Kidney capillary endothelial cell (primary cell): ENCODE data around the gene VSX1.
A peak's percentile ranks its signal among the peaks of the same experiment; 100 is the strongest.

ENCODE experiments used
- DNase-seq: peaks from one replicate; pipeline ENCODE4 v3.0.0-alpha.2; 2018; ENCODE audit warnings: low spot score

The VSX1 gene

DNA sequence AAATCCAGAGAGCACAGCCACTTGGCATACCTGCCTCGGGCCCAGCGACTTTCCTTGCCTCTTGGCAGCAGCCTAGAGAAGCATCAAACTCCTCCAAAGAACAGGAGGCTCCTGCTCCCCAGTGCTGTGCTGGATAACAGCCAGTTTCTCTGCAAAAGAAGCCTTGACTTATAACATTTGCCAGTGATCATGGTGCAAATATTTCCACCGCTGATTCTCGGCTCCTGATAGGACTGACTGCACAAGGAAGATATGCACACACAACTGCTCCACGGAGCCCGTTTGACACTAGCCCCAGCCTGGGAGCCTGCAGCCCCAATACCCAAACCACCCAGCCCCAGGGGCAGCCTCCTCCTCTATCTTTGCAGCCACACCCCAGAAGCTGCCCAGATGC lies 41.5 kb downstream of the VSX1 start:
- no peak for DNase-seq

GRCh38 chr20:25039697-25040437 lies 42.1 kb downstream of the VSX1 start:
- DNase-seq: peak; percentile 40

DNA sequence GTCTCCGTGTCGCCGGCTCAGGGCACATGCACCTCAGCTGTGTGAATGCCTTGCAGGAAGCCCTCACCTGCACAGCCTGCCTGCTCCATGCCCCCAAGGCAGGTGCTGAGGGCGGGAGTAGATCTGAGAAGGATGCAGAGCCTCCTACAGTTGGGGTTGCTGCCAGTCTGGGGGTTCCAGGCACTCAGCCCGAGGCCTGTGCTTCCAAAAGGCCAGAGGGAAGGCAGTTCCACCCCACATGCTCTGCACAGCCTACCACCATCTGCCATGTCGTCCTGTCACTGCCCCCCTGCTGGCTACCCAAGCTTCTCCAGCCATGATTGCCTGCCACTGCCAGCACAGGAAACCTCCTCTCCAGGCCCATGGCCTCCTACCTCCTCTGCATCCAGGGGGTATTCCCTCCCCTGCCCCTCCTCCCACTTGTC lies 43.3 kb downstream of the VSX1 start:
- DNase-seq: no peak

DNA sequence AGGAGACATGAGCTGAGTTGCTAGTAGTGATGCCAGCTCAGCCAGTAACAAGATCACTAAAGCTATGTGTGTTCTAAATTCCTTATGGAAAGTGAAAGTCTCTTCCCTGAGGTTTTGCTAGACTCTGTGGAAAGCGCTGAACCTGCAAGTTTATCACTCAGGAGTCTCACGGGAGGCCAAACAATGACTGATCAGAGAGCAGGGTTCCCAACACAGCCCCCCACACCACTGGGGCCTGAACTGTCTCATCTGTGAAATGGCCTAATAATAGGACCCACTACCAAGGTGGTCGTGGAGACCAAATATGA lies 43.9 kb downstream of the VSX1 start:
- no peak for DNase-seq

GRCh38 chr20:25037288-25038102 lies 44.4 kb downstream of the VSX1 start:
- no peak for DNase-seq

- no peak for DNase-seq
Observed at GRCh38 chr20:25036331-25036936, 45.5 kb downstream of the VSX1 start.

DNA sequence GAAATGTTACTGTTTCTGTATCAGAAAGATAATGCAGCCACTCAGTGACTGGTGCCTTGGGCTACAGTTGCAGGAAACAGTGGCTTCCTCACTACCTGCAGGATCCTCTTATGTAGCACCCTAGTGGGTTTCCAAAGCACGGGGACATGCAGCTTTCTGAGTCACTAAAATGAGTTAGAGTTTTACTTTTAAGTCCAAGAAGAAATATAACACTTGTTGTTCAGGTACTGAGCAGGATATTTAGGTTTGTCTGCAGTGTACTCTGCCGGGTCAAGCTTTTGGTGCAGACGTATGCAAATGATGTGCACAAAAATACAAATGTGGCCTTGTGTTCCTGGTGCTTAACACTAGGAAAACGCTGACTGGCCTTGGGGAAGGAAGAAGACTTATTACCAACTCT lies 46.0 kb downstream of the VSX1 start:
- DNase-seq: no peak

DNA sequence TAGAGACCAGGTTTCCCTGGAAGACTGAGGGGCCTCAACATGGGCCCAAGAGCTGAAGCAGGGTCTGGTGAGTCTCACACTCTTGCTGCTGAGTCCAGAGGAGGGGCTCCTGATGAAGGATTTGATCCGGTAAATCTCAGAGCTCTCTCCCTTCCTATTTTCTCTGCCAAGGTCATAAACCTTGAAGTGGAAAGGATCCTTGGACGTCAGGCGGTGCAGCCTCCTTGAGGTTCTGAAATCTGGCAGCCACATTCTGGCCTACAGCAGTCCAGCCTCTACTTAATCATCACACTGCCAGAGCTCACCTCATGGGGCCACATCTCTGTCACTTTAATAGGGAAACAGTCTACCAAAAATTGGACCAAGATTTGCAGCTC lies 48.0 kb downstream of the VSX1 start:
- DNase-seq: no peak

DNA sequence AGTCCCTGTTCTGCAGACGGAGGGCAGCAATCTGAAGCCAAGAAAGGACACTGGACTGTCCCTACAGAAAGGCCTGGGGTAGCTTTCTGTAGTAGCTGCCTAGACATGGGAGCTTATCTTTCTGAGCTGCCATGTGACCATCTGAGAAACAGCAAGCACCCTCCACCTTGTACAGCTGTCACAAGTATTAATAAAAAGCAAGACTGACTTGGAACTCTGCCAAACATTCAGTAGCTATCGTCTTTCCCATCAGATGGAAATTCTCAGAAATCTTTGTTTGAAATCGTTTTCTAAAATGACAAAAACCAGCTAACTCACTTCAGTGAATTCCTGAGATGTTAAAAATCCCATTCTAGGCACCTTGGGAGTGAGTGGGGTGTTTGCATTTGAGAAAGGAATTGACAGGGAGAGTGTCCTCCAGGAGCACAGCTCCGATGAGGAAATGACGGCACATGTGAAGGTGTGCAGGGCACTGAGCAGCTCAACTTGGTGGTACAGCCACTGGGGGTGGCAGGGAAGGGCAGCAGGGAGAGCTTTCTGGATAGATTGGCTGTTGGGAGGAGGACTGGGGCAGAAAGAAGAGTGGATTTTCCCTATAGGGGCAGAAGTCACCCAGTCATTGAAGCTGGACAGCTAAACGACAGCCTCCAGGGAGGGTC lies 48.5 kb downstream of the VSX1 start:
- no peak for DNase-seq

DNA sequence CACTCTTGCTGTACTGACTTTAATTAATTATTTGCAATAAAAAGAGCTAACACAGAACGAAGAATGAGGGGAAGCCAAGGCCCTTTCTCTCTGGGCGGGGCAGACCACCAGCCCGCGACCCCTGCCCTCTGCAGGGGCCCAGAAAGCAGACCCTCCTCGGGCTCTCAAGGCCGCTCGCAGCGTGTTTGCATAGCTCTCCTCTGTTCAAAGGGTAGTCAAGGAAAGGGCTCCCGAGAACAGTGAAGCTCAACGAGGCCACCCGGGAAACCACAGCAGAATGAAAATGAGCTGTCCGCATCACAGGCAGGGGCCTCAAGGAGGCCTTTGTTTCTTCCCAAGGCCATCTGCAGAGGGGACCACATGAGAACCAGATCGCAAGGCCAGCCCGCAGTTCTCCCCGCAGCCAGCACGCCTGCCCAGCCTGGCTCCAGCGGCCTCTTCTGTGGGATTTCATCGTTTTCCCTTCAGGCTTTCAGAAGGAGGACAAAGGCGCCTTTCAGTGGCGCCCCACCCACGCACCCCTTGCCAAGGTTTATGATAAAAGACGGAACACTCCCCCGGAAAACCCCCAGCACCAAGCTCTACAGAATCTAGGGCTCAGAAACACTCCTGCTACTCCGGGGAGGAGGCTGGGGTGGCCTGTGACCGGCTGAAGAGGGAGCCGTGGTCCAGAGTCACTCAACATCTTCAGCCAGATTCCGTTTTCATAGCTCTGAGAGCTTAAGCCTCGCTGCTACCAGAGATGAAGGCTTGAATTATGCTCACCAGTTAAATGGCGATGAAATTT lies 49.3 kb downstream of the VSX1 start:
- no peak for DNase-seq

- no peak for DNase-seq
Observed at GRCh38 chr20:25032065-25032477, 49.9 kb downstream of the VSX1 start.

GRCh38 chr20:25031241-25031640 lies 50.7 kb downstream of the VSX1 start:
- no peak for DNase-seq

GRCh38 chr20:25030649-25031207 lies 51.2 kb downstream of the VSX1 start:
- no peak for DNase-seq

DNA sequence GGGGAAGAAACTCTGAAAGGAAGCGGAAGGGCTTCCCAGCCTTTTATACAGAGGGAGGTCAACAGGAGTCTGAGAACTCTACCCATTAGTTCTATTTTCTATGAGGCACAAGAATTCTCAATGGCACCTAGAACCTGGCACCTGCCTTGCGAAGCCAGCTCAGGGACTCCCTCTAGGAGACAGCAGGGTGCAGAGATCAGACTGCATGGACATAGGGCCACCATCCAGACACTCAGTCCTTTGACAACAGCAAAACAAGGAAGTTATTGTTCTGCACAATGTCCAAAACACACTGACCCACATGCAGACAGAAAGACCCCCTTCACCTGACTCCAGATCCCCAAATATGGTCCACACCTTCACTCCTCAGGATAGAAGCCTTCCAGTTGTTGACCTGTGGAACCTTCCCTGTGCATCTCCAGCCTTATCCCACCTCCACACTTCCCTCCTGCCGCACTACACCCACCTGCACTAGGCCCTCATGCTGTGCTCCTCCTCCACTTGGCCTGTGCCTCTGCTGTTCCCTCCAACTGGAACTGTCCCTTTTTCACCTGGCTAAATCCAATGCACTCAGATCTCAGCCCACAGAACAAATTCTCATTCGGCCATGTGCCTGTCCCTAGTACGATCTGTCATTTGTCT lies 51.8 kb downstream of the VSX1 start:
- no peak for DNase-seq

- DNase-seq: no peak
Observed at GRCh38 chr20:25025986-25026605, 55.8 kb downstream of the VSX1 start.
